ENCODE measurements around the gene PI4K2A.
"Not testable (repeated sequence)": the region's sequence is repeated elsewhere in the genome, so short reads cannot be mapped to it uniquely, and the experiment has no call there.

Gene PI4K2A

GRCh38 chr10:97632949-97633884 is 7.3 kb upstream of the PI4K2A start, which contains the start of gene MORN4:
TSS of gene MORN4 (minus strand) at chr10:97633500. CDS start at chr10:97619653, 13,847 bp downstream.
- DNase-seq: peak; percentile 92

- DNase-seq: no peak
Measured at GRCh38 chr10:97633921-97634320, 6.5 kb upstream of the PI4K2A start.

GRCh38 chr10:97635577-97635976 is 4.9 kb upstream of the PI4K2A start:
- no peak for DNase-seq

GRCh38 chr10:97639090-97639489 is 1.4 kb upstream of the PI4K2A start:
- not testable (repeated sequence) for DNase-seq

- DNase-seq: no peak
Measured at GRCh38 chr10:97640868-97641811, 669 bp downstream of the PI4K2A start.

- not testable (repeated sequence) for DNase-seq
Measured at GRCh38 chr10:97642471-97643159, 2.1 kb downstream of the PI4K2A start.

GRCh38 chr10:97643441-97643985 is 3.0 kb downstream of the PI4K2A start:
- no peak for DNase-seq

- DNase-seq: no peak
Measured at GRCh38 chr10:97644936-97645335, 4.5 kb downstream of the PI4K2A start.

GRCh38 chr10:97647556-97647955 is 7.1 kb downstream of the PI4K2A start:
- no peak for DNase-seq

- peak; percentile 11 for DNase-seq
Measured at GRCh38 chr10:97648562-97649404, 8.3 kb downstream of the PI4K2A start.

- not testable (repeated sequence) for DNase-seq
Measured at GRCh38 chr10:97649405-97649750, 8.9 kb downstream of the PI4K2A start.

GRCh38 chr10:97650726-97651125 is 10.3 kb downstream of the PI4K2A start:
- DNase-seq: no peak

- DNase-seq: no peak
Measured at GRCh38 chr10:97651773-97652172, 11.3 kb downstream of the PI4K2A start.

- no peak for DNase-seq
Measured at GRCh38 chr10:97656777-97657176, 16.3 kb downstream of the PI4K2A start.

- DNase-seq: no peak
Measured at GRCh38 chr10:97659589-97659988, 19.1 kb downstream of the PI4K2A start.

- DNase-seq: no peak
Measured at GRCh38 chr10:97664282-97664850, 23.9 kb downstream of the PI4K2A start.

- DNase-seq: no peak
Measured at GRCh38 chr10:97666992-97667391, 26.5 kb downstream of the PI4K2A start.

- no peak for DNase-seq
Measured at GRCh38 chr10:97667463-97667862, 27.0 kb downstream of the PI4K2A start.

GRCh38 chr10:97669571-97669970 is 29.1 kb downstream of the PI4K2A start:
- DNase-seq: no peak

- DNase-seq: no peak
Measured at GRCh38 chr10:97673736-97674525, 33.5 kb downstream of the PI4K2A start.

Data from effector CD4-positive, alpha-beta T cell (primary cell).